SU-DHL-6 (cell line): ENCODE results near the gene MAMDC4.

Experiments used
- EZH2phosphoT487 ChIP-seq: fragments of 200-600 bp; sonication (generic), shearing (Covaris generic); conservative IDR thresholded peaks from 2 replicates; pipeline ENCODE4 v1.6.1; 2018; ENCODE audit warnings: mild to moderate bottlenecking, antibody characterized with exemption, low read length, moderate library complexity, mixed read lengths
- TF ChIP-seq, protein P1 (sequence below): fragments of 200-600 bp; sonication (generic); IDR thresholded peaks from one replicate; pipeline ENCODE4 v1.5.1; 2017; ENCODE audit warnings: antibody characterized with exemption, mild to moderate bottlenecking, low read length, moderate library complexity; ENCODE audit not compliant: insufficient read depth, poor library complexity, severe bottlenecking

DNA sequence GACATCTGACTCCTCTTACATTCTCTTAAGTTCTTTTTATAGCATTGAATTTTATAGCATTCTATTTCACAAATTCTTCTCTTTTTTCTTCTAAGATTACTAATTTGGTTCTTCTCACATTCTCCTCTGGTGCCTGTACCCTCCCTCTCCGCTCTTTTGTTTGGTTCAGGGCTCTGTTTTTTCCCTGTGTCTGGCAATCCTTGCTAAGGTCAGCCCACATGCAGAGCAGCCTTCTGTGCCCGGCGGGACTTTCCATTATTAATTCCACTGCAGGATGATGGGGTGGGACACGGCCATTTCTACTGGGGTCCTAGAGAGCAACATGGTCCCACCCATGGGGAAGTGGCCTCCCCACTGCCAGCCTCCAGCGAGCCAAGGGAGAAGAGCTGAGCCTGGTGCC, 24.3 kb downstream of the MAMDC4 start:
- TF ChIP-seq, protein P1, sequence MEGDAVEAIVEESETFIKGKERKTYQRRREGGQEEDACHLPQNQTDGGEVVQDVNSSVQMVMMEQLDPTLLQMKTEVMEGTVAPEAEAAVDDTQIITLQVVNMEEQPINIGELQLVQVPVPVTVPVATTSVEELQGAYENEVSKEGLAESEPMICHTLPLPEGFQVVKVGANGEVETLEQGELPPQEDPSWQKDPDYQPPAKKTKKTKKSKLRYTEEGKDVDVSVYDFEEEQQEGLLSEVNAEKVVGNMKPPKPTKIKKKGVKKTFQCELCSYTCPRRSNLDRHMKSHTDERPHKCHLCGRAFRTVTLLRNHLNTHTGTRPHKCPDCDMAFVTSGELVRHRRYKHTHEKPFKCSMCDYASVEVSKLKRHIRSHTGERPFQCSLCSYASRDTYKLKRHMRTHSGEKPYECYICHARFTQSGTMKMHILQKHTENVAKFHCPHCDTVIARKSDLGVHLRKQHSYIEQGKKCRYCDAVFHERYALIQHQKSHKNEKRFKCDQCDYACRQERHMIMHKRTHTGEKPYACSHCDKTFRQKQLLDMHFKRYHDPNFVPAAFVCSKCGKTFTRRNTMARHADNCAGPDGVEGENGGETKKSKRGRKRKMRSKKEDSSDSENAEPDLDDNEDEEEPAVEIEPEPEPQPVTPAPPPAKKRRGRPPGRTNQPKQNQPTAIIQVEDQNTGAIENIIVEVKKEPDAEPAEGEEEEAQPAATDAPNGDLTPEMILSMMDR, result no peak
- TF ChIP-seq EZH2phosphoT487, result no peak
